Mucosa of descending colon (tissue), 3 donors: ENCODE results near the gene SOBP. TPM values are rescaled to one million over a fixed set of nuclear protein-coding genes. Genes with fewer than 3 reads are reported as not detected.

Experiments used
- ATAC-seq: fragments of 200-7000 bp; cut with Tn5 transposase; one replicate; pipeline ENCODE4 v1.9.1; 2020; ENCODE audit warnings: mild to moderate bottlenecking, moderate library complexity
- DNase-seq, 3 donors: peaks; one replicate each; pipeline ENCODE4 v3.0.0-alpha.2; 2020
- H3K36me3 ChIP-seq: fragments of 200-600 bp; one replicate; pipeline ENCODE4 v1.8.0; 2021; ENCODE audit warnings: low read depth, mild to moderate bottlenecking
- H3K4me1 ChIP-seq: fragments of 200-600 bp; one replicate; pipeline ENCODE4 v1.8.0; 2021; ENCODE audit warnings: low read depth, mild to moderate bottlenecking
- H3K4me3 ChIP-seq: fragments of 200-600 bp; one replicate; pipeline ENCODE4 v1.8.0; 2021; ENCODE audit warnings: mild to moderate bottlenecking
- H3K9me3 ChIP-seq: fragments of 200-600 bp; one replicate; pipeline ENCODE4 v1.8.0; 2021; ENCODE audit warnings: mild to moderate bottlenecking
- intact Hi-C, 2 donors: fragments of 100-400 bp; cut with DNase I in 1 of 2; cut with micrococcal nuclease in 1 of 2; formaldehyde crosslinking; loops; one replicate each; pipeline versions ENCODE4 v1.11.0 to v1.11.1; 2022; cut with DNase I, micrococcal nuclease
- total RNA-seq, 3 donors: library from RNA; stranded (reverse); fragmentation: NEBNext Ultra II Directional in 2 of 3; extraction: Animal tissue kit (Norgen Biotek cat#: 25700) in 2 of 3; gene quantifications; one replicate each; pipeline versions ENCODE4 v1.2.1 to v1.2.4, GENCODE V29; 2021 to 2023
- TF ChIP-seq, protein P1 (sequence below): fragments of 200-600 bp; IDR thresholded peaks from one replicate; pipeline ENCODE4 v1.8.0; 2022; ENCODE audit warnings: antibody characterized with exemption, mild to moderate bottlenecking
- donor health status: DM: no; HTN: no; CAD: no; lungs with moderate emphysema.
- donor health status: DM: no; HTN: no; CAD: no.
- donor health status: DM: no; HTN: yes; CAD: no.

The SOBP gene
- total RNA-seq, 3 donors from 2014 or later = 1.2 to 31.5 (median 2.5) TPM

- no peak for DNase-seq
- intact Hi-C loops = no loop called here
- no peaks in the 10 kb centered on the region for H3K36me3 ChIP-seq
- H3K9me3 ChIP-seq = no peaks in the 10 kb centered on the region
- no peaks in the 10 kb centered on the region for H3K4me1 ChIP-seq
- no peak overlapping the region for H3K4me3 ChIP-seq
- no peak for ATAC-seq
- TF ChIP-seq, protein P1, sequence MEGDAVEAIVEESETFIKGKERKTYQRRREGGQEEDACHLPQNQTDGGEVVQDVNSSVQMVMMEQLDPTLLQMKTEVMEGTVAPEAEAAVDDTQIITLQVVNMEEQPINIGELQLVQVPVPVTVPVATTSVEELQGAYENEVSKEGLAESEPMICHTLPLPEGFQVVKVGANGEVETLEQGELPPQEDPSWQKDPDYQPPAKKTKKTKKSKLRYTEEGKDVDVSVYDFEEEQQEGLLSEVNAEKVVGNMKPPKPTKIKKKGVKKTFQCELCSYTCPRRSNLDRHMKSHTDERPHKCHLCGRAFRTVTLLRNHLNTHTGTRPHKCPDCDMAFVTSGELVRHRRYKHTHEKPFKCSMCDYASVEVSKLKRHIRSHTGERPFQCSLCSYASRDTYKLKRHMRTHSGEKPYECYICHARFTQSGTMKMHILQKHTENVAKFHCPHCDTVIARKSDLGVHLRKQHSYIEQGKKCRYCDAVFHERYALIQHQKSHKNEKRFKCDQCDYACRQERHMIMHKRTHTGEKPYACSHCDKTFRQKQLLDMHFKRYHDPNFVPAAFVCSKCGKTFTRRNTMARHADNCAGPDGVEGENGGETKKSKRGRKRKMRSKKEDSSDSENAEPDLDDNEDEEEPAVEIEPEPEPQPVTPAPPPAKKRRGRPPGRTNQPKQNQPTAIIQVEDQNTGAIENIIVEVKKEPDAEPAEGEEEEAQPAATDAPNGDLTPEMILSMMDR = no peak
Observed at GRCh38 chr6:107638493-107638892, 148.6 kb downstream of the SOBP start.

DNA sequence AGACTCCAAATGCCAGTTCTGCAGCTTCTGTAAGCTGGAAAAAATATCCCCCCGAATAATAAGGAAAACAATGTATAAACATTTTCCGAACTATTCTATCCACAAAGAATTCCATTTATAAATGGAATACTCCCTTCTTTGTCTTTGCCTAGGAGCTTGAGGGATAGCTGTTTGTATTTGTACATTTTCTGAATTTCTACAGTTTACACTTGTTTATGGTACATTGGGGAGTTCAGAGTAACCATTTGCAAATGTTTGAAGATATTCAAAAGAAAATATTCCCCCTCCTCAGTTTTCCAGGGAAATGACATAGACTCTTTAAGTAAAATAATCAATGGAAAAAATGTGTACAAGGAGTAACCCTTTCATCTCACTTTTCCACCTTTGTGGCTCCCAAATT lies 149.6 kb downstream of the SOBP start:
- TF ChIP-seq, protein P1 = no peak
- no peak for ATAC-seq
- no peaks in the 10 kb centered on the region for H3K36me3 ChIP-seq
- intact Hi-C loops = no loop called here
- H3K4me1 ChIP-seq = no peaks in the 10 kb centered on the region
- no peaks in the 10 kb centered on the region for H3K9me3 ChIP-seq
- no peak for DNase-seq
- H3K4me3 ChIP-seq = no peak overlapping the region

DNA sequence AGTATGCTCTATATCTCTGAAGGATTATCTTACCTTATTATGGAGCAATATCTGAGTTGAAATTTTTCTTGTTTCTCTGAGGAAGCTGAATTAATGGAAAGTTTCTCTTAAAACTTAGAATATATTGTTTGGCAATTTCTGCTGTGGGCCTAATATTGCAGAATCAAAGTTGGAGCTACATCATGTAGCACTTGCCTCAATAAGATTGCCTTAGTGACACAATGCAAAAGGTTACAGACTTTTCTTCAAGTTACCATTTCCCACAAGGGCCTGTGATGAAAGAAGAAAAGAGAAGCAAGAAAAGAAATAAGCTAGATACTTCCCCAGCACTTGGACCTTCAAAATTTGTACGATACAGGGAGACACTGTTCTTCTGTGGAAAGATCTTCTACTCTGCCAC lies 151.2 kb downstream of the SOBP start:
- H3K36me3 ChIP-seq = no peaks in the 10 kb centered on the region
- H3K9me3 ChIP-seq = no peaks in the 10 kb centered on the region
- TF ChIP-seq, protein P1 = no peak
- ATAC-seq = no peak
- intact Hi-C loops = no loop called here
- no peak for DNase-seq
- H3K4me3 ChIP-seq = no peak overlapping the region
- H3K4me1 ChIP-seq = no peaks in the 10 kb centered on the region

DNA sequence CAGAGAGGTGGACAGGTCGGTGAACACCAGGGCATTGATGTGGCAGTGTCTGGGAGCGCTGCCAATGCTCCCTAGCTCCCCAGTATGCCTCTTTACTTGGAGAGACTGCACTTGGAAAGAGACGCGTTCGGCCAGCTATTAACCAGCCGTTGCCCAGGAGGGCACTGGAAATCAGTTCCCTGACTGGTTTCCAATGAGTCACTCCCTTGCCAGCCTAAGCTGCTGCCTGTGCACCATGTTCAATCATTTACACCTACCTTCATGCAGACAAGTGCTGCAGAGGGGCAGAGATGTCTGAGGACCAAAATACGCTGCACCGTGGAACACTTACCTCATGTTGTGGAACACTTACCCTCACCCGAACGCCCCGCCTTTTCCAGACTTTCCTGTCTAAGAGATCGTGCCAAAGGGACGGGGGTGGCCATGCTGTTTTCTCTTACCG lies 151.6 kb downstream of the SOBP start:
- intact Hi-C loops = no loop called here
- no peaks in the 10 kb centered on the region for H3K4me1 ChIP-seq
- no peak for ATAC-seq

GRCh38 chr6:107642095-107642860 lies 152.4 kb downstream of the SOBP start:
- H3K36me3 ChIP-seq = no peaks in the 10 kb centered on the region
- intact Hi-C loops = no loop called here
- H3K4me3 ChIP-seq = no peak overlapping the region
- TF ChIP-seq, protein P1 = no peak
- DNase-seq (no peak), ATAC-seq (no peak)
- no peaks in the 10 kb centered on the region for H3K4me1 ChIP-seq
- H3K9me3 ChIP-seq = no peaks in the 10 kb centered on the region

More for the DNA sequence above, 151.6 kb downstream of the SOBP start:
- Histone ChIP-seq H3K4me3 (no peak overlapping the region), H3K36me3 (no peaks in the 10 kb centered on the region), H3K9me3 (no peaks in the 10 kb centered on the region)
- TF ChIP-seq, protein P1 = no peak
- DNase-seq = no peak
